SHP77 (cell line): ENCODE results near the gene LRRC3.

Experiments used
- DNase-seq, 2 experiments: peaks; one replicate each; lab custom pipeline; 2025; lab: John Stamatoyannopoulos, UW

LRRC3 gene

DNA sequence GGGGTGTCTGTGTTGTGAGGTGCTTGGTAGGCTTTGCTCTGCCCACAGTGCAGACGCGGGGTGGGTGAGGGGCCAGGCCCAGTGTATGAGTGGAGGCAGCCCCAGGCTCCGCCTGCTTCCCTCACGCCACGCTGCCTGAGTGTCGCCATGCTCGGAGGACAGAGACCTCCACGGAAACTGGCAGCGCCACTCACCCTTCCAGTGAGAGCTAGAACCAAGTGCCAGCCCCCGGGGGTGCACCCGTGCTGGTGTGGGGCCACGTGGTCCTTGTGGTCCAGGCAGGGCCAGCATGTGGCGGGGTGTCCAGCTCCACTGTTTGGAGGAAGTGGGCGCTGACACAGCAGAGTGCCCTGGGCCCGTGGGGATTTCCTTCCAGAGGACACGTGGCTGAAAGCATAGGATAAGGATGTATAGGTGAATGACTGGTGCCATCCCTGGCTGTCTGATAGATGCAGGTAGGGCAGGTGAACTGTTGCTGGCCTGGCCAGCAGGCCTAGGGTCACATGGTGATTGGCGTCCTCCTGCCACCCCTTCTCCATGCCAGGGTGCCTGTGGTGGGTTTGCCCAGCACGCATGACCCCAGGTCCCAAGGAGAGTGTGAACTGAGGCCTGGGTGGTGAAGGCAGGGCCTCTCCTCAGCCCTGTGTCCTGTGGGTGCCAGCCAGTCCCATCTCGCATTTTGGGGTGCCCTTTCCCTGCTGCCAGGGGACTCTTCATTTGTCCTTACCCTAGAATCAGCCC, 3.8 kb downstream of the LRRC3 start:
- no peak for DNase-seq

DNA sequence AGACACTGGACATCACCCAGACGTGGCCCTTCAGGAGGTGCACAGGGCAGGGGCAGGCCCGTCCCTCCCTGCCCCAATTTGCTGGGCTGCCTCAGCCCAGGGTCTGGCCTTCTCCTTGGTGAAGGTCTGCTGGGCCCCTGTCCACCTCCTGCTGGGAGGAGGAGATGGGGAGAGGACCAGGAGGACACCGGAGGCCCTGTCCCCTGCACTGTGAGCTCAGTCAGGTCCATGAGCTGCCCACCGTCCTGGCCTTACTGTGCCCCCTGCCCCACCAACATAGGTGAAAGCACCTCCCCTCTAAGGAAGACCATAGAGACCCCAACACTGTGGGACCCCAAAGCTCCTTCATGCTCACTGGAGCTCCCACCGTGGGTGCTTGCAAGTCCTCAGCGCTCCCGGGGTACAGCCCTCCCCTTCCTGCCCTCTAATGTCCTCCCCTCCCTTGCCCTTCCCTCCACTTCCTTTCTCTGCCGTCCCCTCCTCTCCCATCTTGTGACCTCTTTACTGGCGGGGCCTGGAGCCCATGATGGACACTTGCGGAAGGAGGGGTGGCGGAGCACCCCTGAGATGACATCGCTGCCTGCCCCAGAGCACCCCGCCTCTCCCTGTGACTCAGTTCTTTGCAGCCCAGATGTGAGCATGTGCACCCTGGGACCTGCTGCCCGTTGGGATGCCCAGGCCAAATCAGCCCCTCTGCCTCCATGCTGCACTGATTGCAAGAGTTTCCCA, 4.6 kb downstream of the LRRC3 start:
- DNase-seq, result no peak

DNA sequence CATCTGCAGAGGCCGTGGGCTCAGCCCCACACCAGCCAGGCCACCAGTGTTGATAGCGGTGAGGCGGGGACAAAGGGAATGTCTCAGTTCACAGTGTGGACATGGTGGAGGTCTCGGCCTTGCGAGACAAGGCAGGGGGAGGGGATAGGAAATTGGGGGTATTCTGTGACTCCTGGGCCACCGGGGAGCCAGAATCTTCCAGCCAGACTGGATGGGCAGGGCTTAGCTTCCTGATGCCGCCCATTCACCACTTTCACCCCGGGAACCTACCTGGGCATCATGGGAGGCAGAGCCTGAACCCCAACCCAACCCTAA, 5.1 kb downstream of the LRRC3 start:
- no peak for DNase-seq

DNA sequence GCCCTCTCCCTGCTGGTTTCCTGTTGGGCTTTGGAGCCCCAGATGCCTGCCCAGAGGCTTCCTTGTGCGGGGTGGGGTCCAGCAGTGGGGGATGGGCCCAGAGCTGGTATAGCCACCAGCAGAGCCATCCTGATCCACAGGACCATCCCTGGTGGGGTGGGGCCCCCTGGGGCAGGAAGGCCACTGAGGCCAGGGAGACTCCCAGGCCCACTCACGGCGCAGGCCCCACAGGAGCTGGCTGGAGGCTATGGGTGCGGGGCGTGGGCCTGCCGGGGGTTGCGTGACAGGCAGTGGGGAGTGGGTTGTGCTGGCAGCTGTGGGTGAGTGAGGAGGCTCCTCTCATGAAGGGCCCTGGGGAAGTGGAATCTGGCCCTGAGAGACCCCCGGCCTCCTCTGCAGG, 5.7 kb downstream of the LRRC3 start:
- DNase-seq, result no peak

DNA sequence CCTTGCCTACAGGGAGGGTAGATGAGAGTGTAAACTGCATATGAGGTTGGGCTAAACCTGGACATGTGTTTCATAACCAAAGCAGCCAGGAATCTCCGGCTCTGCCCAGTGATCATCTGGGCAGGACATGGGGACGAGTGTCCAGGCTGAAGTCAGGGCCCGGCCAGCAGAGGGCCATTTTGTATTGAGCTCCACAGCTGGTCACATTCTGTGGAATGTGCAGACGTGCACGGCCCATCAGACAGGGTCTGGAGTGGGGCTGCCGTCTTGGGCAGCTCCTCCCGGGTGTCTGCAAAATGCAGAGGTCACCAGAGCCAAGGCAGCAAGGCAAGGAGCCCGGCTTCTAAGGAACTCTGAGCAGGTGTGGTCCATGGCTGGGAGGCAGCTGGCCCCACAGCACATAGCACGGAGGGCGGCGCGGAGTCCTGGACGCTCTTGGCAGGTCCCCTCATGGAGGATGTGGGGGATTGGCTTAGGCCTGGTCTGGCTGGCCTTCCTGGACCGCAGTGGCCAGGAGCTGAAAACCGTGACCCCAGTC, 6.2 kb downstream of the LRRC3 start:
- DNase-seq, result no peak

DNA sequence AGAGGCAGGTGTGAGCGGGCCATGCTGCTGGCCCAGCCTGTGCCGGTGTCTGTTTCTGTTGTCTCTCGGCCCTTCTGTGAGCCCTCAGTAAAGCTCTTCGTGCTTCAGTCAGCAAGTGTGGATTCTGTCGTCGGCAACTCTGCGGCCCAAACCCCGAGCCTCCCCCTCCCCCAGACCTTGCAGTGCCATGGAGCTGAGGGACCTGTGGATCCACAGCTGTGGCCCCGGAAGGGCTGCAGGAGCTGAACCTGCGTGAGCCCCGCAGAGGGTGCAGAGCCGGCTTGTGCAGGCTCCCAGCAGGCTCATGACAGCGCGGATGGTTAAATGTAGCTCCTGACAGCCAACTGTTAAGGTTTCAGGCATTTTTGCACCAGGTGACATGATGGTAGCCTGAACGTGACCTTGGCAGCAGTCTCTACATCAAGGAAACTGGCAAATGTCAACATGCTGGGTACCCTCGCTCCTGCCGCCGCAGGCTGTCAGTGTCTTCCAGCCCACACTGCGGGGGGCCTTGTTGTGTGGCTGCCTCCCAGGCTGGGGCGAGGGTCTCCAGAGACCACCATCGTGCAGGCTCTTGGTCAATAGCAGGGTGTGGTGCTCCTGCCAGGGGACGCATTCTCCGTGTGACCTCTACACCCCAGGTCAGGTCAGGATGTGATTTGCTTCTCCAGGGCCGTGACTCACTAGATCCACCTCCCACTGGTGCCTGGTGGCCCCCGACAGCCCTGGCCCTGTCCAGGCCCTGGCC, 7.0 kb downstream of the LRRC3 start:
- no peak for DNase-seq

DNA sequence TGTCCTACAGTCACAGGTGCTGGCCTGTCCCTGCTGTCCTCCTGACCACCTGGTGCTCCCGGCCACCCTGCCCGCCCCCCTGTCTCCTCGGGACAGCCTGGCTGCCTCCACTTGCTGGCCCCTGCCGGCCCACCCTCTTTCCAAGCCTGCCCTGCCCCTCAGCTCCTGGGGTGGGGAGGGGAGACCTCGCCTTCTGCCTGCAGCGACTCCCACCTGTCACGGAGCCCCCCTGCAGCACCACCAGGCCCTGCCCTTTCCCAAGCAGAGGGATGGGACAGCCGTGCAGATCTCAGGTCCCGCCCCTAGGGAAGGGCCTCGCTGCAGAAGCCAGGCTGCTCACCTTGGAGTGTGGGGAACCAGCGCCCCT, 7.5 kb downstream of the LRRC3 start:
- DNase-seq, result no peak

DNA sequence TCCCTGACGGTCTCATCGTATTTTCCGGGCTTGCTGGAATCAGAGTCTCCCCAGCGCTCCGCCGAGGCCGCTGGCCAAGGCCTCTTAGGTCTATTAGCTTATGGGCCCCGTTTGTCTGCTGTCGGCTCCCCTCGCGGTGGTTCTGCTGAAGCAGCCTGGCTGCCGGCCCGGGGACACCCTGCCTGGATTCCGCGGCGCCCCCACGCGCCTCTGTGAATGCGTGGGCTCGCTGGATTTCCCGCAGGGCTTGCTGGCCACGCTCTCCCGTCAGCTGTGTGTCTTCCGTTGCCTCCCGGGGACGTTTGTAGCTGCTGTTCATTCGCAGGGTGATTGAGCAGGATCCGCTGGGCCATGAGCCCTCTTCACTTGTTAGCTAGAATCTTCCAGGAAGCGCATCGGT, 8.4 kb downstream of the LRRC3 start:
- DNase-seq, result no peak

DNA sequence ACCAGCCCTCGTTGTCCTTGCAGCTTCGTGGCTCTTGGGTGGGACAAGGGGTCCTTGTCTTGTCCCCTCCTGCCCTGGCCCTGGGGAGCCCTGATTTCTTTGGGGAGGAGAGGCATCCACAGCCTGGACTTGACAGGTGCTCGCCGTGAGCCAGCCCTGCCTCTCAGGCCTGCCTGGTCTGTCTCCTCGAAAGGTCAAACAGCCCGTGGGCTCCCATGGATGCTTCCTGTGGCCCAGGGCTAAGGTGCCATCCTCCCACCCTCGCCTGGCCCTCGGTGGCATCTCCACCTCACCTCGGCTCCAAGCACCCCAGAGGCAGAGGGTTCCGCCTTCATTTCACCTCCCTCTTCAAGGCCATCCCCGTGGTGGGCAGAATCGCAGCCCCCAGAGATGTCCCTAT, 9.0 kb downstream of the LRRC3 start:
- DNase-seq, result no peak

DNA sequence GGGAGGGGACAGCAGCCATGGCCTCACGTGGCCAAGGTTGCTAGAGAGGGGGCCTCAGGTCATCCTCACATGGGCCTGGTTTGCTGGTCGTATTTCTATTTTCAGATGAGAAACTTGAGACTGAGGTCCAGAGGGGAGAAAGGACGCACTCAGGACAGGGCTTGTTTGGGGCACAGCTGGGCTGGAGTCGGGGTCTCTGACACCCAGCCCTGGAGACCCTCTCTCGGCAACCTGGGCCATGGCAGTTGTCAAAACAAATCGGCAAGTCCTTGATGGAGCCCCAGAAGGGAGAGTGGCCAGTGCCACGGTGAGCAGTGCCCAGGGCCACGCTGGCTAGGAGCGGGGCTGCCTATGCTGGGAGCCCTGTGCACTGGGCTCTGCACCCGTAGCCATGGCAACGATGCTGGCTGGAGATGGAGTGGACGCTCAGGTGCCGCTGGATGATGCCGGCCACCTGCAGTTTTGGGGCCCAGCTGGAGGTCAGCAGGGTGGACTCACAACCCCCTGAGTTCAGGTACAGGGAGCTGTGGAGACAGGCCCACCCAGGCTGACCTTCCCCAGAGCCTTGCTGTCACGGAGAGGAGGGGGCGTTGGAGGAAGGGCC, 11.1 kb downstream of the LRRC3 start:
- no peak for DNase-seq

DNA sequence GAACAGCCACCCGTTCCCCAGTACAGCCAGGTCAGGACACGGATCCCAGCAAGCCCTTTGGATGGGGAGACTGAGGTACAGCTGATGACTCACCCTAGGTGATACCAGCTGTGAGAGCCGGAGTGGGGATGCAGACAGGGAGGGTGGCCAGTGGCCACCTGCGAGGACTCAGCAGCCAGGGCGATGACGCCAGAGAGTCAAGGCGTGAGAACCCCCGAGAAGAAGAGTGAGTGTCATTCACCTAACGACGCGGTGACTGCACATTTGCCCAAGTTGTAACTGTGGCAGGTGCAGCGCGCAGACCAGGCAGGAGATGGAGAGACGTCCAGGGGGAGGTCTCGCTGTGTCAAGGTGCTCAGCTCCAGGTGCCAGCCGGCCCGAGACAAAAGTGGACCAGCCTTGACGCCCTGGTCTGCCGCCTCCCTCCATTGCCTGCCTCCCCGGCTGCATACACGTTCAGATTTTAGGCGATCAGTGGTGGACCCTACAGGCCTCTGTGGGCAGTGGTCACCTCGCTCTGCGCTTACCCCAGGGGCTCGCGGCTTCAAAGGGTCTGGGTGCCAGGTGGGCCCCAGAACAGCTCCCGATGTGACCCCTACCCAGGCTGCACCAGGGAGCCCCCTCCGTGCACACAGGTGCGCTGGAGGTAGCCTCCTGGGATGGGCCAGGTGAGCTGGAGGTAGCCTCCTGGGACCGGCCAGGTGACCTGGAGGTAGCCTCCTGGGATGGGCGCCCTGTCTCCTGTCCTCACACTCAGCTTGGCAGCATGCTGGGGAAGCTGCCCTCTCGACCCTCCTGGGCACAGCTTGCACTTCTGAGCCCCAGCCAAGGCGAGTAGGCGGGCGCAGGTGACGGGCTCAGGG, 11.9 kb downstream of the LRRC3 start:
- DNase-seq, result no peak

DNA sequence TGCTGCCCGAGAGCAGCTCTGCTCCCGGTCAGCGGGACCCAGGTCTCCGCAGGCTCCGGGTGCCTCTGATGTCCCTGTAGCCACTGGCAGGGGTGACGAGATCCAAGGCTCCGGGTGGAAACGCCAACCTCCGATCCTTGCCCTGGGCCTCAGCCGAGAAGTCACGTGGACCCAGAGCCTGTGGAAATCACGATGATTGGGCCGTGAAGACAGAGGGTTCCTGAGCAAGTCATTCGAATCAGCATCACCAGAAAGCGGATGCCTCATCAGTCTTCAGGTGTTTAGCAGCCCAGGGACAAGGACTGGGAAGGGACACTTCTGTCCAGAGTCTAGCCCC, 12.5 kb downstream of the LRRC3 start:
- no peak for DNase-seq

DNA sequence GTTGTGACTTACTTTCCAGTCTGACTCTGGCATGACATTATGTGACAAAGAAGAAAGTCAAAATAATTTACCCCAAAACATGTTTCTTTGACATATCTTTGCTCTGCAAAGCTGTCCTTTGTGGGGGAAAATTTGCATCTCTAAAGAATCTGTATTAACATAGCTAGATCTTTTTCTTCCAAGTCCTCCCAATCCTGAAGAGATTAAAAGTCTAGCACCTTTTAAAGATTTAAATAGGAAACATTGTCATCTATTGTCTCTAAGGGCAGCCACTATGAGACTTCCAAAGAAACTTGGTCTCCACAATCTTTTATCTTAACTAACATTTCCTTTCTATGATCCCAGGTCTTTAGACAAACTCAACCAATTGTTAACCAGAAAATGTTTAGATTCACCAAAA, 16.0 kb downstream of the LRRC3 start:
- no peak for DNase-seq

DNA sequence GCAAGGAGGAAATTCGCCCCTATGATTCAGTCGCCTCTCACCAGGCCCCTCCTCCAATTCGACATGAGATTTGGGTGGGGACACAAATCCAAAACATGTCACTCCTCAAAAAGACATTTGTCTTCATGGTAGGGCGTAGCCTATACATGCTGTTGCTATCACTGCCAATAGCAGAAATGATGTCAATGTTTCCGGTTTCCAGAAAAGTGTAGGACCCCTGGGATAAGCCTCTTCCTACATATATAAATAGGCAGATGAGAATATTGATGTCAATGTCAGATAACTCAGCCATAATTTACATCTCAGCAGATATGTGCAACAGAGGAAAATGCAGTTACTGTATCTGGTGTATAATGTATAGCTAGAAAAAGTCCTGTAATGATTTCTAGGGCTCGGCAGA, 16.7 kb downstream of the LRRC3 start:
- DNase-seq, result no peak

DNA sequence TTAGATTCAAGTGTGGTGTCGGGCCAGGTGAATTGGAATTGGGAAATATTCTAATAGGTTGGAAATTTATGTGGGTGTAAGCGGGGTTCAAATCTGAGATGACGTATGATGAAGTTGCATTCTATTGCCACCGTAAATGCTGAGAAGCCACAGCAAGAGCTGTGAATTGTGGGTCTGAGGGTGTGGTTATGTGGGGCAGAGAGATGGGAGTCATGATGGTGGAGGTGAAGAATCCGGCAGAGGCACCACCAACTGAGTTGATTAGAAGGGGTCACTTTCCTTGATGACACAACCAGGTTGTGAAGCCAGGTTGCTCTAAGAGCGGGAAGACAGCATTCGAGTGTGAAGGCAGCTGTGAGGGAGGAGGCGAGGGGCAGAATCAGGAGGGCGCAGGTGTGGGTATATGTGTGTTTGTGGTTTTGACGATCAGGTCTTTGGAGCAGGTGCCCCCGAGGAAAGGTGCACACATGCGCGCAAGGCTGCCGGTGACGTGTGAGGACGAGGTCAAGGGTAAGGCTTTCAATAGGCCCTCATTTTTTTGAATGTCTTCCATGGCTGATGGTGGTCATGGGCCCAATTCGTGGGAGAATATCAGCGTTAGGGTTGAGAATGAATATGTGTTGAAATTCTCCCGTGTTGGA, 18.7 kb downstream of the LRRC3 start:
- DNase-seq, result no peak

DNA sequence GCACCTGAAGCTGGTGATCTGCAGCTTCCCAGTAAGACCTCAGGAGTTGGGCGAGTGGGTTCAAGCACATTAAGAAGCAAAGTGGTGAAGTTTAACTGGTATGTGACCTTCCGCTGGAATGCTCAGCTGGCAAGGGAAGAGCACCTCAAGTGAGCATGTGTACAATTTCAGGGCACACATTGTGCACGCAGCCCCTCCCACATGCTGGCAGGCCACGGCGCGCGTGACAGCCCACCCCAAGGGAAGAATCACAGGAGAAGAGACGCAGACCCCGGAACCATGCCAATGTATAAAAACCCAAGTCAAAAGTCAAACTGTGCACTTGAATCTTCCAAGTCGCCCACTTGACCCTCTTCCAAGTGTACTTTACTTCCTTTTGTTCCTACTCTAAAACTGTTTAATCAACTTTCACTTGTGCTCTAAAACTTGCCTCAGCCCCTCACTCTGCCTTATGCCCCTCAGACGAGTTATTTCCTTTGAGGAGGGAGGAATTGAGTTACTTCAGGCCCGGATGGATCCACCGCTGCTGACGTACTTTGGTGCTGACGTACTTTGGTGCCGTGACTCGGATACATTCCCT, 20.0 kb downstream of the LRRC3 start:
- DNase-seq, result no peak

DNA sequence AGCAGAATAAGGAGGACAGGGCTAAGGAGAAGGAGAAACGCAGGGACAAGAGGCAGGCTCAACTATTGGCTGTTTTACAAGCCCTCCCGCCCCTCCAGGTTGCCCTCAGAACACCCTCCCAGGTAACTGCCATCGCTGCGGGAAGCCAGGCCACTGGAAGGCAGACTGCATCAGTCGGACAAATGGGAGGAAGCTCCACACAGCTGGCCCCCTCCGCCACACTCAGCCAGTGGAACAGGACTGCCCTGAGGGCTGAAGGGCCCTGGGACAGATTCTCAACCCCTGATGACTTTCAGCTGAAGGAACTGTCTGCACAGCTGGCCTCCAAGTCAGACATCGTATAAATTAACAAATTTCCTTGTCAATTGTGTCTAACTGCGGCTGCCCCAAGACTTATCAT, 21.8 kb downstream of the LRRC3 start:
- DNase-seq, result no peak

DNA sequence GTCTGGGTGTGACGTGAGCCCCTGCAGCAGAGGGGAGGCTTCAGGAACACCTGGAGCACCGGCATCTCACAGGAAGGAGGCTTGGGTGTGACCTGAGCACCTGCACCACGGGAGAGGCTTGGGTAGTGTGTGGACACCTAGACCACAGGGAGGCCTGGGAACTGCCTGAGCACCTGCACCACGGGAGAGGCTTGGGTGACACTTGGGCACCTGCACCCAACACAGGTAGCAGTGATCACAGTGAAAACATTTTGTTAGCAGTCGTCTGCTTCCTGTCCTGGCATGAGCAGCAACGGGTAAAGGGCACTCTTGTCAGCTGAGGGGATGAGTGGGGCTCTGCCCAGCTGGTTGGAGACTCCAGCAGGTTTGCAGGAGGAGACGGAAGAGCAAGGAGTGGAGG, 22.4 kb downstream of the LRRC3 start:
- DNase-seq, result no peak

DNA sequence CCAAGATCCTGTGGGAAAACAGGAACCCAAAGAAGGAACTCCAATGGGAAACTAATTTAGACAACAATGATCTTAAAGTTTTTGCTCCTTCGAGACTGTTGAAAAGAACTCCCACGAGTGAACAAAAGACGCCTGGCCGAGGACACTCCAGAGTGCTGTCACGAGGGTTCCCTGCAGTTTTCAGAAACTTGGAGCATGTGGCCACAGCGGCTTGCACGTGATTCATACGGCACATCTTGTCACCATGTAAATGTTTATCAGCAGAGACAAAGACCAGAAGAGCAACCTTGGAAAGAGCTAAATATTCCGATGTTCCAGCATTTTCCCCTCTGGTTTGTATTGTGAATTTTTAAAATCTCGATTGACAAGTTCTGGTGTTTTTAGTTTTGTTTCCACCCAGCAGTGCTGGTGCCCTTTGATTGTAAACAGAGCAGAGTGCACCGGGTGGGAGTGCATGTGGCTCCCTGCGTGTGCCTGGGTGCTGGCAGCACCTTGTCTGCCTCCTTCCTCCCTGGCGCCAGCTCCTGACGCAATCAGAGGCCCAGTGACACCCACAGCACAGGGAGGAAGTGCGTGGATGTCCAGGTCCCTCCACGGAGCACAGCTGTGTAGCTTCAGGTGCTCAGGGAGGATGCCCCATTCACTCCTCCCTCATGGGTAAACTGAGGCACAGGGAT, 23.0 kb downstream of the LRRC3 start:
- DNase-seq, result no peak

DNA sequence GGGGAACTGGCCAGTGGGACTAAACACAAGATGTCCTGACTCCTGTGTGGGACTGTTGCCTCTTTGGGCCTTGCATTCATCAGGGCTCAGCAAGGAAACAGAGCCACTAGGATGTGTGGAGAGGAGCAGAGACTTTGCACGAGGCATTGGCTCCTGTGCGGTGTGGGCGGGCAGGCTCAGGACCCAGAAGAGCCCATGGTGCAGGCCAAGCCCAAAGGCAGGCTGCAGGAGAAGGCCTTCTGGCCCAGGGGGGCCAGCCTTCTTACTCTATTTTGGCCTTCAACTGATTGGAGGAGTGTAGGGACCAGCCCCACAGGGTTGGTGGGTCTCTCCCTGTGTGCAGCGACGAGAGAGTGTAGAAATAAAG, 23.5 kb downstream of the LRRC3 start:
- DNase-seq, result no peak
